NCI-H510A (cell line): ENCODE measurements around the gene SLC18A2.

Source experiments
- DNase-seq: peaks from one replicate; lab custom pipeline; 2025; lab: John Stamatoyannopoulos, UW

Gene SLC18A2

DNA sequence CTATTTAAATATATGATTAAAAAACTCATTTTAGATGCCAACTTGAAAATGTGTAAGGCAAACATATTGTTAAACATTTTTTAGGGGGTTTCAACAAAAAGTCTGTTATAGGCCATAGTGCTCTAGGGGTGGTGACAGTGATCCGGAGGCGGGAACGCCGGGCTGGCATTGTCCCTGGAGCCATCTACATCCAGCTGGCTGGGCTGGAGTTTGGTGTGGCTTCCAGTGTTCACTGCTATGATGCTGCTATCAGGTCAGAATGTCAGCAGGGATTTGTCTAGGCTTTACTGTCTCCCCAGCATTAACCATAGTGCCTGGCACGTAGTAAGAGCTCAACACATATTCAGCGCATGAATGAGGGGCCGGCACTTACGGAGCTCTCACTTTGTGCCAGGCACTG is 1.9 kb upstream of the SLC18A2 start:
- DNase-seq, result no peak

DNA sequence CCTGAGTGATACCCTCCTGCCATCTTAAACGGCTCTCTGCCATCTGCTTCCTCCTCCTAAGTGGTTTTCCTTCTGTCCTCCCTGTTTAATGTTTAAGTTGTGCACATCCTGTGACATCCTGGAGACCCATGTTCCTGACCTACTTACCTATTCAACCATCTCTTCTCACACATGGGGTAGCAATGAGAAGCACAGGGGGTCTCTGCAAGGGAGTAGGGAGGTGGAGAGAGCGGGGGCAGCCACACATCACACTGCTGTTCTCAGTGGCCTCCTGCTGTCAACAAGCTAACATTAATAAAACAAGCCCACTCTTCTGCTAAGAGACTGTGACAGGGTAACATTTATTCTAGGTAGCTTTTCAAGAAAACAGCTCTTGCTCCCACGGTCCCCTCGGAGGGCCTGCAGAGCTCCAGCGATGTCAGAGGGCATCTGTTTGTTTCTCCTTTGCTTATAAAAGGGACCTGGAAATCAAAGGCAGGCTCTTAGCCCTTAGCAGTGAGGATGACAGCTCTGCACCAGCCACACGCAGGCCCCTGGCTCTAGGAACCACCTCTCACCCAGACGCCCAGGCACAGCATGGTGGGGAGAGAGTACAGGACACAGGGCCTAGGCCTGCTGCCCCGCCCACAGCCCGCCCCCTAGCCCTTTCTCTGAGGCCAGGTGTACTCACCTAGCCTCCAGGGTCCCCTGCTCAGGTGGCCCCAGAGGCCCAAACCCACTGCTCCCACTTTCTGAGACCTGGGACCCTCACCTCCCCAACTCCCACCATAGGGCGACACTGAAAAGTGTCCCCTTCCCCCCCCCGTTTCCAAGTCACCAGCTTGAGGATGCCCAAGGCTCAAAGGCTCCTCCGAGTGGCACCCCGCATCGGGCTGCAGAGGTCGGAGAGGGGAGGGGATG is 943 bp upstream of the SLC18A2 start:
- DNase-seq, result no peak

DNA sequence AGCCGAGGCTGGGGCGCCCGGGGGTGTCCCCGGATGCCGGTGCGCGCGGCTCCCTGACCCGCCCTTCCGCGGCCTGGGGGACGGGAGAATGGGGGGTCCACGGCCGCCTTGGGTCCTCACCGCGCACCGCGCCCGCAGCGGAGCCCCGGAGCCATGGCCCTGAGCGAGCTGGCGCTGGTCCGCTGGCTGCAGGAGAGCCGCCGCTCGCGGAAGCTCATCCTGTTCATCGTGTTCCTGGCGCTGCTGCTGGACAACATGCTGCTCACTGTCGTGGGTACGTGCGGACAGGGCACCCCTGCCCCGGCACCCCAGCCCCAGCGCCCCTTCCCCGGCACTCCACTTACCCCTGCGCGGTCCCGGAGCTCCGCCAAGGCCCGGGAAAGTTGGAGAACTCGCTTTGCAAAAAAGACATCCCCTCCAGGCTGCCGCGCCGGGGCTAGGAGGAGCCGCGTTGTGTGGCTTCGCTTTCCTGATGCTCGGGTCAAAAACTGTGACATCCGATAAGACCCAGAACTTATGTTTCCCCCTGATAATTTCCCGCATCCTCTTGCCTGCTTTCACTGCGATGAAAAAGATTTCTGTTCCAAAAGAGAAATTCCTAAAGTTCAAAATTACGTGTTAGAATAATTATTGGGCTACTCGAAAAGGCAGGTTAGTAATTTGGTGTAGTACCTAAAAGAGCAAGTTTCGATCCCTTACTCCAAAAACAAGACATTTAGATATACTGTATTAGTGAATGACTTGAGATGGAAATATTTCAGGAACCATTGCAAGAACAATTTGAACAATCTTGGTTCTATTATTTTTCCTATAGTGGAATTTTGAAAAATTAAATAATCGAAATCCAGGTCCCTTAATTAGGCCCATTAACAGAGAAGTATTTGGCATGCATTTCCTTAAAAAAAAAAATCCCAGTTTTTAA is 888 bp downstream of the SLC18A2 start:
- no peak for DNase-seq

GRCh38 chr10:117242463-117242832 is 1.5 kb downstream of the SLC18A2 start:
- no peak for DNase-seq

GRCh38 chr10:117246997-117247671 is 6.2 kb downstream of the SLC18A2 start:
- no peak for DNase-seq

GRCh38 chr10:117248750-117249465 is 8.0 kb downstream of the SLC18A2 start:
- no peak for DNase-seq

DNA sequence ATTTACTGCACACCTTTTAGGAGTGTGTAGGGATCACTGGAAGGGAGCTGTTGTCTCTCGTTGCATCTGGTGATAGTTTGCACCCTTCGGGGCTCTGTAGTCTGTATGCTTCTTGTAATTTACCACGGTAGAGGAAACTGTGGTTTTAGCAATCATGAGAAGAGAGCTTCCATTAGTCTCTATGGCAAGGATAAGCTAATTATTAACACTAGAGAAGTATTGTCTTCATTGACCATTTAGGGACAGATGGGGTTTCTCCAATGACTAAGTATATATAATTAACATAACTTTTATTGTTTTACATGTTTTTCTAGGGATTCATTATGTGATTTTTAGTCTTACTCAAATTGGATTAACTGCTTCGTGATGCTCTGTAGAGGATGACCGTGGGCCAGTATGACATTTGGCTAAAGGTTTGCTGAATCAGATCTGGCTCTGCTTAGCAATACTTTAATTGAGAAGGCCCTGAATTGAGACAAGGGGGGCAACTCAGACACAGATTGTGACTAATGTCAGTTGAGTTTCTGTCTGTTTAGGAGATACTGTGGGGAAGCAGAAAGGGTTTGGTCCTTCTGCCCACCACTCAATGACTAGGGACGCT is 8.7 kb downstream of the SLC18A2 start:
- no peak for DNase-seq

DNA sequence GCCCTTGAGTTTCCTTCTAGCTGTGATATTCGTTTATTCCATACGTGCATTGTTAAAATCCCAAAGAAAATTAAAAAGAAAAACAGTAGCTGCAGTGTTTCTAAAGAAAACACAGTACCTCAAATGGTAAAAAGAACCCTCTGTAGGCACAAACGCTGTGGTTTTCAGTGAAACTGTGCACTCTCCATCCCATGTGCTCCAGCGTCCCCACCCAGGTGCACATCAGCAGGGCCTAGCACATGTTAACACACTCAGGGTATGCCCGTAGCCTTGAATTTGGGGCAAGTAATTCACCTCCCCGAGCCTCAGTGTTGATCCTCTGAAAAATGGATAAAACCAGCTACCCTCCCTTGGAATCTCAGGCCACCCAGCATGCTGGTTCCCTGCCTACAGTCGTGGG is 9.5 kb downstream of the SLC18A2 start:
- DNase-seq, result no peak

GRCh38 chr10:117253908-117254307 is 13.0 kb downstream of the SLC18A2 start:
- DNase-seq, result no peak

GRCh38 chr10:117254338-117254737 is 13.4 kb downstream of the SLC18A2 start:
- DNase-seq, result no peak

GRCh38 chr10:117254774-117255735 is 14.1 kb downstream of the SLC18A2 start:
- DNase-seq, result no peak

GRCh38 chr10:117255835-117256460 is 15.0 kb downstream of the SLC18A2 start:
- DNase-seq, result no peak

DNA sequence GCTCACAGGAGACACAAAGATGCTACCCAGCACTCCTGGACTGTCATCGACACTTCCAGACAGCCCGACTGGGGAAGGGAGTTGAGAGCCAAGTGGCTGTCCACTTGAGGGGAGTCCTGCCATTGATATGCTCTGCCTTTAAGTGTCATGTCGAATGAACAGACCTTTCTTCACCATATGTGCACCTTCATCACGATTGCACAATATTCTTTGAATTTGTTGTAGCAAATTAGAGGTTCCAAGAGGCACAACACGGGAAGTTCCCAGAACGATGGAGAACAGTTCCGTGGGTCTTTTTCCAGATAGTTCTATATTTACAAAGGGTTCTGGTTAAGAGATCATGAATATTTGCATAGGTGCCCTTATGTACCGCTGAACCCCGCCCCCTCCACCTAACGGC is 16.0 kb downstream of the SLC18A2 start:
- DNase-seq, result no peak

DNA sequence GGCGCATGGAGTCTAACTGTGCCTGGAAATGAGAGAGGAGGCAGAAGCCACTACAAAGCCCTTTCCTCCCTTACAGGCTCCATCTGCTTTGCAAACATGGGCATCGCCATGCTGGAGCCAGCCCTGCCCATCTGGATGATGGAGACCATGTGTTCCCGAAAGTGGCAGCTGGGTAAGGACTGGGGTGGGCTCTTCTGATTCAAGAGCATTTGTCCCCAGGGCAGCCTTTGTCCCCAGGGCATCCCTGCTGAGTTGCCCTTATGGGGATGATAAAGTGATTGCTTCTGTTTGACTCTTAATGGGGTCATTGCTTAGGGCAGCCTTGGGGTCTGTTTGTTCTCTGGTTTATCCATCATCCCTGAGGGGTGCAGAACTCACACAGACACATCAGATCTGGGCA is 16.8 kb downstream of the SLC18A2 start:
- DNase-seq, result no peak

DNA sequence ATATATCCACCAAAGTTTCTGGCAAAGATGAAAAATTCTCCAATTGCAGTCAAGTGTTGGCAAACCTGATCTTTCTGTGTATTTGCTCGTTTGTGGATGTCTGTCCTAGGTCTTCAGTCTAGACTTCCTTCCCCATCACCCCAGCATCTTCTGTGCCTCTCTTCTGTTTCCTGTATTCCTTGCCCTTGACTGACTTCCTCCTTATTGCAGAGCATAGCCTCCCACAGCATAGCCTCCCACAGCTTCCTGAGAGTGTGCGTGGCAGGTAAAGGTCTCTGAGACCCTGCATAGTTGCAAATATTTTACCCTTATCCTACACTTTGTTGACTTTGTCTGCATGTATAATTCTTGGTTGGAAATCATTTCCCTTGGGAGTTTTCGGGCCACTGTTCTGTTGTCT is 18.4 kb downstream of the SLC18A2 start:
- DNase-seq, result no peak

DNA sequence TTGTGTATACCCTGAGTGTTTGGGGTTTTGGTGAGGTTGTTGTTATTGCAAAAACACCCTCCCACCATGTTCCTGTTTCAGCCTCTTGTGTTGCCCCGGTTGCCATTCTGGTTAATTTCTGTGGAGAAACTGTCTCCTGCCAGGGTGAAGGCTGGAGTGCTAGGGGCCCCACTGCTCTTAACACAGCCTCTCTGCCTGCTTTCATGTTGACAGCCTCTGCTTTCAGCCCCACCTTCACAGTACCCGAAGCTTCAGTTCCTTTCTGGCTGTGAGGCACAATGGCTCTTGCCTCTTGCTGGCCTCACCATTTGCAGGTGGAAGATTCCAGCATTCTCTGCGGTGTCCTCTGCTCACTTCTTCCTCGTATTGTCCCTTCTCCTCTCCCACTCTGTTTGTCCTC is 19.2 kb downstream of the SLC18A2 start:
- DNase-seq, result no peak

DNA sequence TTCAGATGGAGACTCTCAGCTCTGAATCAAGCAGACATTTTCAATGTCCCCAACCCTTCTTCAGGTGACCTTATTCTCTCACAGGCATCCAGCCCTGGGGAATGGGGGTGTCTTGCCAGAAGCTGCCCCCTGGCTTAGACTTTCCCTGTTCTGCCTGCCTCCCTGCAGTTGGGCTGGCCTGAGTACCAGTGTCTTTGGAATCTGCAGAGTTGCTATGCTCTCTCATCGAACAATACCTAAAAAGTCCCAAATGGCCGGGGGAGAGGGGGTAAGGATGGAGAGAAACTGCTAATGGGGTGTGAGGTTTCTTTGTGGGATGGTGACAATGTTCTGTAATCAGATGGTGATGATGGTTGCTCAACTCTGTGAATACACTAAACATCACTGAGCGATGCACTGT is 20.6 kb downstream of the SLC18A2 start:
- DNase-seq, result no peak

DNA sequence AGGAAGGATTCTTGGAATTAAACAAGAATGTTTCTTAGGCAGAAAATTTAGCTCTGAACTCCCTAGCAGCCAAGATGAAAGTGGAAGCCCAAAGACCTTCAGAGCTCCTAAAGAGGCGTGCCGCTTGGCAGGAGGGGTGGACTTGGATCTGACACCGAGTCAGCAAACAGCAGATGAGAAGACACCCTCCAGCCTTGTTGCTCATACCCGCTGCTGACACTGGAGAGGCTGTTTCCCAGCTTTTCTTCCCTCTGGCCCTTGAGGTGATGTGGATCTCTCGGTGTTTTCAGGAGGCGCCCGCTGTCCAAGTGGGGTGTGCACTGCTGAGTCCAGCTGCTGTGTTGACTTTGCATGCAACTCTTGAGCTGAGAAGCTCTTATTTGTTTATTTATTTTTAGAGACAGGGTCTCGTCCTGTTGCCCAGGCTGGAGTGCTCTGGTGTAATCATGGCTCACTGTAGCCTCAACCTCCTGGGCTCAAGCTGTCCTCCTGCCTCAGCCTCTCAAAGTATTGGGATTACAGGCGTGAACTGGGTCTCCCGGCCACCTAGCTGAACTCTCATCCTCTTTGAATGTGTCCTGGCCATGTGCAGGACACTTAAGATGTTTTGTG is 21.5 kb downstream of the SLC18A2 start:
- no peak for DNase-seq

DNA sequence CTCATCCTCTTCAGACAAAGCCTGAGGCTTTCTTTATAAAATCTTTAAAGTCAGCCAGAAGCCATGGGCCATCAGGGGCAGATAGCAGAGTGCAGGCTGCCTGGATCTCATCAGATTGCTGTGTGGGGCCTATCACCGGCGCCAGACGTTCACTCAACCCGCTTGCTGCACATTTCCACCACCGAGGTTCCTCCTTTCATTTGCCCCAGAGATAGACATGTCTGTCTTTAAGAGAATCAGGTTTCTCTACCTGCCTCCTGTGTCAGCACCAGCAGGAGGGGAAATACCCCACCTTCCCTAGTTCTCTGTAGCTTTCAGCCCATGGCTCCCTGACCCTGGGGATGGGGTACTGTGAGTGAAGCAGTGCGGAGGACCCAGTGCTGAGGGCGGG is 22.0 kb downstream of the SLC18A2 start:
- no peak for DNase-seq
